ENCODE results near the gene NUDT22. TPM values are rescaled to one million over a fixed set of nuclear protein-coding genes. Genes with fewer than 3 reads are reported as not detected.
A peak's percentile ranks its signal among the peaks of the same experiment; 100 is the strongest.

Gene NUDT22
- total and polyA plus RNA-seq, 2 experiments from 2014 or later = 33.9 to 67.0 TPM

DNA sequence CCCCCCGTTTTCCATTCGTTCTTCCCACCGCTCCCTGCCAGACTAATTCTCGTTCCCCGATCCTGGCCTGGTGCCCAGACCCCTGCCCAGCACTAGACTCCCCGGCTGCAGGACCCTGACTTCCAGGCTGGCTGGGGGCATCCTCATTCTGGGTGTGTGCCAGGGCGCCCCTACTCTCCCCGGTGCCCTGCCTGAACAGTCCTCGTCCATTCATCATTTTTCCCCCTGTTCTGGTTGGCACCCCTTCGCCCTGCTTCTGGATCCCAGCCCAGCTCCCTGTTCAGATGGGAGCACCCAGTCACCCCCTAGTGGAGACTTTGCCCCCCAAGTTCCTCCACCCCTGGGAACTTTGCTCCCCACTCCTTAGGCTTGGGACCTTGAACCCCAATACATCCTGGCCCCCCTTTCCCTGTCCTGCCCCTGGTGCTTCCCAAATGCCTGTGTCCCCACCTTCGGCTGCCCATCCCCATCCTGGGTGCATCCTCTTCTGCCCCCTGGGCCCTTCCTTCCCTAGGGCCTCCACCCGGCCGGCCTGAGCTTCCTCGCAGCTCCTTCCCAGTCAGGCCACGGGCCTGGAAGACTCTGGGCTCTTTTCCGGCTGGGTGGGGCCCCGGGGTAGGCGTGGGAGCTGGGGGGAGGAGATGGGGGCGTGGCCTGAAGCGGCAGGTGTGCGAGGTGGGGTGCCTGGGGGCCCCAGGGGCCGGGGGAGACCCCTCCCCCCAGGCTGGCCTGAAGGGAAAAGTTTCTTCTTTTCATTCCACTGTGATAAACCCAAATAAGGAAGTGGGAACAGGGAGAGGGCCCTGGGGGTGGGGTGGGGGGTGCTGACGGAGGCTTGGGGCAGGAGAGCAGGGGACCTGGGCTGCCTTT is 26.2 kb downstream of the NUDT22 start (continued):
- TF ChIP-seq, protein P1, sequence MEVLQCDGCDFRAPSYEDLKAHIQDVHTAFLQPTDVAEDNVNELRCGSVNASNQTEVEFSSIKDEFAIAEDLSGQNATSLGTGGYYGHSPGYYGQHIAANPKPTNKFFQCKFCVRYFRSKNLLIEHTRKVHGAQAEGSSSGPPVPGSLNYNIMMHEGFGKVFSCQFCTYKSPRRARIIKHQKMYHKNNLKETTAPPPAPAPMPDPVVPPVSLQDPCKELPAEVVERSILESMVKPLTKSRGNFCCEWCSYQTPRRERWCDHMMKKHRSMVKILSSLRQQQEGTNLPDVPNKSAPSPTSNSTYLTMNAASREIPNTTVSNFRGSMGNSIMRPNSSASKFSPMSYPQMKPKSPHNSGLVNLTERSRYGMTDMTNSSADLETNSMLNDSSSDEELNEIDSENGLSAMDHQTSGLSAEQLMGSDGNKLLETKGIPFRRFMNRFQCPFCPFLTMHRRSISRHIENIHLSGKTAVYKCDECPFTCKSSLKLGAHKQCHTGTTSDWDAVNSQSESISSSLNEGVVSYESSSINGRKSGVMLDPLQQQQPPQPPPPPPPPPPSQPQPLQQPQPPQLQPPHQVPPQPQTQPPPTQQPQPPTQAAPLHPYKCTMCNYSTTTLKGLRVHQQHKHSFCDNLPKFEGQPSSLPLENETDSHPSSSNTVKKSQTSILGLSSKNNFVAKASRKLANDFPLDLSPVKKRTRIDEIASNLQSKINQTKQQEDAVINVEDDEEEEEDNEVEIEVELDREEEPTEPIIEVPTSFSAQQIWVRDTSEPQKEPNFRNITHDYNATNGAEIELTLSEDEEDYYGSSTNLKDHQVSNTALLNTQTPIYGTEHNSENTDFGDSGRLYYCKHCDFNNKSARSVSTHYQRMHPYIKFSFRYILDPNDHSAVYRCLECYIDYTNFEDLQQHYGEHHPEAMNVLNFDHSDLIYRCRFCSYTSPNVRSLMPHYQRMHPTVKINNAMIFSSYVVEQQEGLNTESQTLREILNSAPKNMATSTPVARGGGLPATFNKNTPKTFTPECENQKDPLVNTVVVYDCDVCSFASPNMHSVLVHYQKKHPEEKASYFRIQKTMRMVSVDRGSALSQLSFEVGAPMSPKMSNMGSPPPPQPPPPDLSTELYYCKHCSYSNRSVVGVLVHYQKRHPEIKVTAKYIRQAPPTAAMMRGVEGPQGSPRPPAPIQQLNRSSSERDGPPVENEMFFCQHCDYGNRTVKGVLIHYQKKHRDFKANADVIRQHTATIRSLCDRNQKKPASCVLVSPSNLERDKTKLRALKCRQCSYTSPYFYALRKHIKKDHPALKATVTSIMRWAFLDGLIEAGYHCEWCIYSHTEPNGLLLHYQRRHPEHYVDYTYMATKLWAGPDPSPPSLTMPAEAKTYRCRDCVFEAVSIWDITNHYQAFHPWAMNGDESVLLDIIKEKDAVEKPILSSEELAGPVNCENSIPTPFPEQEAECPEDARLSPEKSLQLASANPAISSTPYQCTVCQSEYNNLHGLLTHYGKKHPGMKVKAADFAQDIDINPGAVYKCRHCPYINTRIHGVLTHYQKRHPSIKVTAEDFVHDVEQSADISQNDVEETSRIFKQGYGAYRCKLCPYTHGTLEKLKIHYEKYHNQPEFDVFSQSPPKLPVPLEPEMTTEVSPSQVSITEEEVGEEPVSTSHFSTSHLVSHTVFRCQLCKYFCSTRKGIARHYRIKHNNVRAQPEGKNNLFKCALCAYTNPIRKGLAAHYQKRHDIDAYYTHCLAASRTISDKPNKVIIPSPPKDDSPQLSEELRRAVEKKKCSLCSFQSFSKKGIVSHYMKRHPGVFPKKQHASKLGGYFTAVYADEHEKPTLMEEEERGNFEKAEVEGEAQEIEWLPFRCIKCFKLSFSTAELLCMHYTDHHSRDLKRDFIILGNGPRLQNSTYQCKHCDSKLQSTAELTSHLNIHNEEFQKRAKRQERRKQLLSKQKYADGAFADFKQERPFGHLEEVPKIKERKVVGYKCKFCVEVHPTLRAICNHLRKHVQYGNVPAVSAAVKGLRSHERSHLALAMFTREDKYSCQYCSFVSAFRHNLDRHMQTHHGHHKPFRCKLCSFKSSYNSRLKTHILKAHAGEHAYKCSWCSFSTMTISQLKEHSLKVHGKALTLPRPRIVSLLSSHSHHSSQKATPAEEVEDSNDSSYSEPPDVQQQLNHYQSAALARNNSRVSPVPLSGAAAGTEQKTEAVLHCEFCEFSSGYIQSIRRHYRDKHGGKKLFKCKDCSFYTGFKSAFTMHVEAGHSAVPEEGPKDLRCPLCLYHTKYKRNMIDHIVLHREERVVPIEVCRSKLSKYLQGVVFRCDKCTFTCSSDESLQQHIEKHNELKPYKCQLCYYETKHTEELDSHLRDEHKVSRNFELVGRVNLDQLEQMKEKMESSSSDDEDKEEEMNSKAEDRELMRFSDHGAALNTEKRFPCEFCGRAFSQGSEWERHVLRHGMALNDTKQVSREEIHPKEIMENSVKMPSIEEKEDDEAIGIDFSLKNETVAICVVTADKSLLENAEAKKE (CRISPR knock-in tag; IDR thresholded peaks at IDR 0.05) = no peak
- TF ChIP-seq STAT1 (IDR thresholded peaks at IDR 0.05; ENCODE audit: unreplicated experiment) = no peak
- no peak for TF ChIP-seq NANOG (IDR thresholded peaks at IDR 0.05; ENCODE audit: borderline replicate concordance)
- TF ChIP-seq, protein P2, sequence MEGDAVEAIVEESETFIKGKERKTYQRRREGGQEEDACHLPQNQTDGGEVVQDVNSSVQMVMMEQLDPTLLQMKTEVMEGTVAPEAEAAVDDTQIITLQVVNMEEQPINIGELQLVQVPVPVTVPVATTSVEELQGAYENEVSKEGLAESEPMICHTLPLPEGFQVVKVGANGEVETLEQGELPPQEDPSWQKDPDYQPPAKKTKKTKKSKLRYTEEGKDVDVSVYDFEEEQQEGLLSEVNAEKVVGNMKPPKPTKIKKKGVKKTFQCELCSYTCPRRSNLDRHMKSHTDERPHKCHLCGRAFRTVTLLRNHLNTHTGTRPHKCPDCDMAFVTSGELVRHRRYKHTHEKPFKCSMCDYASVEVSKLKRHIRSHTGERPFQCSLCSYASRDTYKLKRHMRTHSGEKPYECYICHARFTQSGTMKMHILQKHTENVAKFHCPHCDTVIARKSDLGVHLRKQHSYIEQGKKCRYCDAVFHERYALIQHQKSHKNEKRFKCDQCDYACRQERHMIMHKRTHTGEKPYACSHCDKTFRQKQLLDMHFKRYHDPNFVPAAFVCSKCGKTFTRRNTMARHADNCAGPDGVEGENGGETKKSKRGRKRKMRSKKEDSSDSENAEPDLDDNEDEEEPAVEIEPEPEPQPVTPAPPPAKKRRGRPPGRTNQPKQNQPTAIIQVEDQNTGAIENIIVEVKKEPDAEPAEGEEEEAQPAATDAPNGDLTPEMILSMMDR (conservative IDR thresholded peaks at IDR 0.05; ENCODE audit: low read depth in 2 of 2) = peak; percentile 48 to 52
- 0 out of 2 replicates have a peak, but pooled peaks have one; percentile 3 for TF ChIP-seq CREB1 (CRISPR knock-in tag; IDR thresholded peaks at IDR 0.05; ENCODE audit: low read depth)
- no peak for TF ChIP-seq ZNF331 (CRISPR knock-in tag; IDR thresholded peaks at IDR 0.05; ENCODE audit: low read depth)
- TF ChIP-seq, protein P3, sequence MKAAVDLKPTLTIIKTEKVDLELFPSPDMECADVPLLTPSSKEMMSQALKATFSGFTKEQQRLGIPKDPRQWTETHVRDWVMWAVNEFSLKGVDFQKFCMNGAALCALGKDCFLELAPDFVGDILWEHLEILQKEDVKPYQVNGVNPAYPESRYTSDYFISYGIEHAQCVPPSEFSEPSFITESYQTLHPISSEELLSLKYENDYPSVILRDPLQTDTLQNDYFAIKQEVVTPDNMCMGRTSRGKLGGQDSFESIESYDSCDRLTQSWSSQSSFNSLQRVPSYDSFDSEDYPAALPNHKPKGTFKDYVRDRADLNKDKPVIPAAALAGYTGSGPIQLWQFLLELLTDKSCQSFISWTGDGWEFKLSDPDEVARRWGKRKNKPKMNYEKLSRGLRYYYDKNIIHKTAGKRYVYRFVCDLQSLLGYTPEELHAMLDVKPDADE (IDR thresholded peaks at IDR 0.05) = no peak
- TF ChIP-seq EZH2 (IDR thresholded peaks at IDR 0.05; ENCODE audit: low read depth, unreplicated experiment) = no peak
- TF ChIP-seq POLR2AphosphoS5 (IDR thresholded peaks at IDR 0.05; ENCODE audit: low read depth) = peak; percentile 64

All from GM23338 (cell line).